GM19099 (cell line): ENCODE results near the gene SSC4D.

Source experiments
- POLR2A ChIP-seq: IDR thresholded peaks from 3 replicates; pipeline ENCODE4 v1.6.1; 2011; ENCODE audit warnings: low read depth; ENCODE audit not compliant: insufficient read length; ENCODE audit errors: extremely low read depth

Gene SSC4D

DNA sequence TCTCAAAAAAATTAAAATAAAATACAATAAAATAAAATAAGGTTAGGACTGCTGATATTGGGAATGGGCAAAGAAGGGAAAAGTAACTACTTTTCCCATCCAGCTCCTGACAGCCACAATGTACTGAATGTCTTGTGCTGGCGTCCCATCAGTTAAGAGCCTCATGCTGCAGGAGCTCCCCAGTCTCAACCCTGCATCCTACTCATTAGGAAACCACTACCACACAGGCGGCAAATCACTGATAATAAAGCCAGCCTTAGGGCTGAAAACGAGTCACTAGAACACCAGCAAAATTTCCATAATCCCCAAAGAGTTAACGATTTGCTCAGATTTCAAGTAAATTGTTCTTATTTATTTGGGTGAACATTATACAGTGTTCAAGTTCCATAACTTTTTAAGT is 55.0 kb downstream of the SSC4D start:
- TF ChIP-seq POLR2A = no peak

DNA sequence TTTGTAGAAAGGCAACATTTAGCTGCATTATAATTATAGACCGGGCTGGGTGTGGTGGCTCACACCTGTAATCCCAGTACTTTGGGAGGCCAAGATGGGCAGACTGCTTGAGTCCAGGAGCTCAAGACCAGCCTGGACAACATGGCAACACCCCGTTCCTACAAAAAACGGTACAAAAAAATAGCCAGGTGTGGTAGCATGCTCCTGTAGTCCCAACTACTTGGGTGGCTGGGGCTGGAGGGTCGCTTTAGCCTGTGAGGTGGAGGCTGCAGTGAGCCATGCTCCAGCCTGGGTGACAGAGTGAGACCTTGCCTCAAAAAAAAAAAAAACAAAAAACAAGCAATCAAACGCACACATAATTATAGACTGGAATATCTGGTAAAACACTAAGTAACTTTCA is 55.8 kb downstream of the SSC4D start:
- TF ChIP-seq POLR2A = no peak

DNA sequence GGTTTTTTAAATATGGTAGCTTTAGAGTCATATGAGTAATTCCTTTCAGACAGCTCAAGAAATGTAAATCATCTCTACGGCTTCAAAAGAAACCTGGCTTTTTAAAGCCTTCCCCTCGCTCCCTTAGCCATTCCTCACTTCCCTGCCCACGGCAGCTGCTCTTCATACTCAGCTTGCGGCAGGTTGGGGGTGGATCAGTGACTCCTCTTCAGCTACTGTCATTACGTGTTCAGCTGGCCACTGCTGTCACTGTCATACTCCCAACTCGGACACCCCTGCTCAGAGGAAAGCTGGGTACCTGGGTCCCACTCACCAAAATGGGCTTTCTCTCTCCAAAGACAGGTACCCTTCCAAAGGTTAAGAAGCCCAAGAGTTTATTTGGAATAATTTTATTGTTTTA is 57.3 kb downstream of the SSC4D start:
- no peak for TF ChIP-seq POLR2A

DNA sequence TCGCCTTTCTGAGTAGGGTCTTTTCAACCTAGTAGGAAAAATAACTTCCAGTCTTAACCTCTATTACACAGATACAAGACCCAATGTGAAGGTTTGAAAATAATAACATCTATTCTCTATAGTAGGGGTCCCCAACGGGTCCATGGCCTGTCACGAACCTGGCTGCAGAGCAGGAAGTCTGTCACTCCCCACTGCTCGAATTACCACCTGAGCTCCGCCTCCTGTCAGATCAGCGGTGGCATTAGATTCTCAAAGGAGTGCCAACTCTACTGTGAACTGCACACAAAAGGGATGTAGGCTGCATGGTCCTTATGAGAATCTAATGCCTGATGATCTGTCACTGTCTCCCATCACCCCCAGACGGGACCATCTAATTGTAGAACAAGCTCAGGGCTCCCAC is 58.1 kb downstream of the SSC4D start:
- TF ChIP-seq POLR2A = no peak

DNA sequence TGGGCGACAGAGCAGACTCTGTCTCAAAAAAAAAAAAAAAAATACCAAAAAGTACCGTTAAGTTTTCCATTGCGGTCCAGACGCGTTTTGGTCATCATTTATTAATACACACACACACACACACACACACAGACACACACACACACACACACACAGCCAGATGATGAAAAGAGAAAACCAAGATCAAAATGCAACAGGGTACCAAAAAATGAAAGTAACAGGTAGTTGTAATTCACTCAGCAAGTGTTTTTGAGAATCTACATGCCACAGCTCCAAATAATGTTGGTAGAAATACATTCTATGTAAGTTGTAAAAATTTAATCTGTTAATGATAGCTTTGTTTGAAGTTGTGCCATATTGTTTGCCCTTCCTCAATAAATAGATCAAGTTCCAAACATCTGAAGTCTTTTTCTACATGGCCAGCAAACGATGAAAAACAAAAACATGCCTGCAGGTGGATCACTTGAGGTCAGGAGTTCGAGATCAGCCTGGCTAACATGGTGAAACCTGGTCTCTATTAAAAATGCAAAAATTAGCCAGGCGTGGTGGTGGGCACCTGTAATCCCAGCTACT is 60.1 kb downstream of the SSC4D start:
- TF ChIP-seq POLR2A = no peak

DNA sequence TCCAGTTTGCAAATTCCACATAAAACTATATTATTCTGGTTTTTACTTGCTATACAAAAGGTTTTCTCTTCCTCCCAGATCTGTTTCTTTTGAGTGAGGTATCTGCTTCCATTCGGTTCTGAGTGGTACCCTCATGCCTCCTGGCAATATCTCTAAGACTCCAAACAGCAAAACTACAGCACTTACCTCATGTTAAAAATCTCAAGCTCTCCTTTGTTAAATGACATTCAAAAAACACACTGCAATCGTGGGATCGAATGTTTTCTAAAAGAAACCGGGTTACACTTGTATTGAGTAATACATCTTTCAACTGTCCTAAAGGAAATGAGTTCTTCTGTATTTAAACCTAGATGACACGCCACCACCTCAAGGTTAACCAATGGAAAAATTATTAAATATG is 61.8 kb downstream of the SSC4D start:
- no peak for TF ChIP-seq POLR2A

DNA sequence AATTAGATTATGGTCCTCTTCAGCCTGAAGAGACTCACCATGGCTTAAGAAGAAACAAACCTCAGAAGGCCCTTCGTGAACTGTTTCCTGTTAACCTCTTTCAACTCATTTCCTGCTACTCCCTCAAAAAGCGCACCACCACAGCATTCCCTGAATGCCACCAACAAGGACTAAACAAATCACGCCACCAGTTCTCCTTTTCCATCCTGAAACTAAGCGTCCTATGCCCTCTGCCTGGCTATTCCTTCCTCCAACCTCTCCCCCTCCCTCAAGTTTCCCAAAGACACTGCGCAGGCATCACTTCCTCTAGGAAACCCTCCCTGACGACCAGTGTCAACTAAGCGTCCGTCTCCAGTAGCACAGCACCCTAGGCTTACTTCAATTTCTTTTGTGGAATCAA is 62.7 kb downstream of the SSC4D start:
- no peak for TF ChIP-seq POLR2A

DNA sequence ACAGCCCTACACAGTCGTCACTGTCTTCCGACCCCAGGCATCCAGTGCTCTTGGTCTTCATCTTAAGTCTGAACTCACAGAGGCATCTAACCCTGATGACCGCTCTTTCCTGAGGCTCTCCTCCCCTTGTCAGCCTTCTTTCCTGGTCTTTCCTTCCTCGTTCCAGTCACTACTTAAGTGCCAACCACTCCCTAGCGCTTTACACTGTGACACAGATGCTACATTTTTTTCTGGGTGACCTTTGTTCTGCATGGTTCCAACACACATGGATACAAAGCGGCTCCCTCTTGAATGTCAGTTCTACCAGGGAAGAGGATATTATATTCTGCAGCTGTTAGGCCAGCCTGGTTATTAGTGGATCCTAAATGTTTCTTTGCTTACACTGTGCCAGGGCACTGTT is 63.4 kb downstream of the SSC4D start:
- no peak for TF ChIP-seq POLR2A

DNA sequence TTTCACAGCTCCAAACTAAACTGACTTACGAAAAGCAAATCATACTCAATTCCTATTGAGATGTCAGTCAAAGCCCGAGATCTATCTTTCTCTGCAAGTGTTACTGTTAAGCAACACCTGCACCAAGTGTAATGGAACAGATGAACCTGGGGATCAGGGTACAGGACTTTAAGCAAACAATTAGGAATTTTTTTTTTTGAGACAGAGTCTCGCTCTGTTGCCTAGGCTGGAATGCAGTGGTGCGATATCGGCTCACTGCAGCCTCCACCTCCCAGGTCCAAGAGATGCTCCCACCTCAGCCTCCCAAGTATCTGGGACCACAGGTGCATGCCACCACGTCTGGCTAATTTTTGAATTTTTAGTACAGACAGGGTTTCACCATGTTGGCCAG is 65.6 kb downstream of the SSC4D start:
- TF ChIP-seq POLR2A = no peak

DNA sequence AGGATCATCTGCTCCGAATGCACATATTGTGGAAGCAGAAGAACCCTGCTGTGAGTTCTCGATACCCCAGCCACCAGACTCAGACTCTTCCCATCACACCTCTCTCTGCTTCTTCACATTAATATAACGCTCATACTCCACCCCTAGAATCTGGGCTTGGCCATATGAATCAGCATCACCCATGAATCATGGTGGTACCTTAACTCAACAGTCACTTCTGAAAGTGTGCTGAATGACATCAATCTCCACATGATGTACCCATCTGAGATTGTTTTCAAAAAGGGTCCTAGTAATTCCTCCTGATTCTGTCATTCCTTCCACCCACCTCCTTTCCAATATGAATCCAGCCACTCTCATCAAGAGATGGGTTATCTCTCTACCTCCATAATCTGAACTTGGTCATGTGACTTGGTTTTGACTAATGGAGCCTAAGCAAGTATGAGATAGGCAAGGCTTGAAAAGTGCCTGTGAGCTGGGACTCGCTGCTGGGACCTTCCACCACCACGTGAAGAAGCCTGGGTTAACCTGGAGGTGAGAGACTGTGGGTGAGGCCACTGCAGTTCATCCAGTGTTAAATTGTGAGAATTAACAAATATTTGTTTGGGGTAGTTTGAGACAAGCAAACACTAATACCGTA is 66.1 kb downstream of the SSC4D start:
- TF ChIP-seq POLR2A = no peak

DNA sequence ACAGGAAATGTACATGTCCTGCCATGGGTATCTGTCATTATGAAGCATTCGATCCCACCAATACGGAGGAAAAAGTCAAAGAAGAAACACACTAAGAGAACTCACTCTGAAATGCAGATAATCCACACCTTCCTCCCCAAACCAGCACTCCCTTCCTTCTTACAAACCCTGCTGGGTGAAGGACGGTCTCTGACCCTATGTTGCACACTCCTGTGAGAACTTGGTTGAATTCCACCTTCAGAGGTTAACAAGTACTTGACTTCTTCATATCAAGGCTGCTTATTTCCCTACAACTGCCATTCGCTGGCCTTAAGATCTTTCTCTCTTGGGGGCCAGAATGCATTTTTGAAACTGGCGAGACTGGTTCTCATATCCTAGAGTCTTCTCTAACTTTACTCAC is 67.3 kb downstream of the SSC4D start:
- TF ChIP-seq POLR2A = no peak

DNA sequence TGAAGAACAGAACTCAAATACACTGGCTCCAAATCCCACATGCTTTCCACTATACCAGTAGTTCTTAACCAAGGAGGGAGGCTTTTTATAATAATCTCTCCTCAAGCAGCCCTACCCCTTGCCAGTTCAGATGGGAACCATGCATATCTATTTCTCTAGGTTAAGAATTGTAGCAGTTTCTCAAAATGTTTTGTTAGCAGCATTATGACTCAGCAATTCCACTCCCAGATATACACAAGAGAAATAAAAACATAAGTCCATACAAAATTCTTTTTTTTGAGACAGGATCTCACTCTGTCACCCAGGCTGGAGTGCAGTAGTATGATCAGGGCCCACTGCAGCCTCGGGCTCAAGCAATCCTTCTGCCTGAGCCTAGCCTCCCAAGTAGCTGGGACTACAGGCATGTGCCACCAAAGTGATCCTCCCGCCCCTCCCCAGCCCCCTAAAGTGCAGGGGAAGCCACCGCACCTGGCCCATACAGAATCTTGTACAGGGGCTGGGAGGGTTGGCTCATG is 68.8 kb downstream of the SSC4D start:
- TF ChIP-seq POLR2A = no peak
